Measurements from ENCODE around the gene AP2A2.

AP2A2 gene

GRCh38 chr11:1048375-1049070 lies 122.9 kb downstream of the AP2A2 start:
- no peak for DNase-seq (ENCODE audit: low spot score)
- no peak for TF ChIP-seq CTCF (IDR thresholded peaks at IDR 0.05; ENCODE audit: extremely low read depth, missing control alignments)

GRCh38 chr11:1049071-1049405 lies 123.4 kb downstream of the AP2A2 start:
- no peak for TF ChIP-seq CTCF (IDR thresholded peaks at IDR 0.05; ENCODE audit: extremely low read depth, missing control alignments)
- DNase-seq (ENCODE audit: low spot score): no peak

GRCh38 chr11:1049431-1049891 lies 123.8 kb downstream of the AP2A2 start:
- no peak for DNase-seq (ENCODE audit: low spot score)
- no peak for TF ChIP-seq CTCF (IDR thresholded peaks at IDR 0.05; ENCODE audit: extremely low read depth, missing control alignments)

- no peak for TF ChIP-seq CTCF (IDR thresholded peaks at IDR 0.05; ENCODE audit: extremely low read depth, missing control alignments)
- no peak for DNase-seq (ENCODE audit: low spot score)
Observed at GRCh38 chr11:1049911-1050580, 124.4 kb downstream of the AP2A2 start.

DNA sequence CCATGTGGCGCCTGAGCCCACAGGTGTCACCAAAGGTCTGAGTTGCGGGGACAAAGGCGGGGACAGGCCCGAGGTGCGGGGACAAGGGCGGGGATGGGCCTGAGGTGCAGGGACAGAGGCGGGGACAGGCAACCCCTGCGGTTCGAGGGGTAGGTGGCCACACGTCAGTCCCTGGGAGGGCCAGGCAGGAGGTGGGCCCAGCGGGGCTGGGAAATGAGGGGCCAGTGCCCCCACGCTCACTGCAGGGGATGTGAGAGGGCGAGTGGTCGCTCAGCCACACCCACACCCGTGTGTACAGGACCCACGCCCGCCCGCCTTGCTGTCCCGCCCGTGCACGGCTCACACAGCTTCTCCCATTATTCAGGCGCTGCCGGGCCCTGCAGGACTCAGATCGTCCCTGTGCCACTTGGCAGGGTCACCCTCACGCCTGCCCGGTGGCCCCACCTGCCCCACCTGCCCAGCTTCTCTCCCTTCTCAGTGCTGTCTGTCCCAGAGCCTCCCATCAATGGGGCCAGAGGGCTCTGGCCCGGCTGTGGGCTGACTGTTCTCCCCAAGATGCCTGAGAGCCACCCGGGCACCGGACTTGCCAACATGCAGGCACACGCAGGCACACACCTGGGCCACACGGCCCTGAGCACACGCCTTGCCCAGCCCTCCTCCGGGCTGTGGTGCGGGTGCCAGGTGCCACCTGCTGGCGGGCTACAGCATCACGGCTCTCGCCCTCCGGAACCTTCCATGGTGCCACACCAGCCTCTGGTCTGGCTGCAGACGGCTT lies 125.1 kb downstream of the AP2A2 start:
- DNase-seq (ENCODE audit: low spot score): peak; percentile 94
- peak; percentile 97 for TF ChIP-seq CTCF (IDR thresholded peaks at IDR 0.05; ENCODE audit: extremely low read depth, missing control alignments)

GRCh38 chr11:1051356-1052132 lies 125.9 kb downstream of the AP2A2 start:
- no peak for DNase-seq (ENCODE audit: low spot score)
- no peak for TF ChIP-seq CTCF (IDR thresholded peaks at IDR 0.05; ENCODE audit: extremely low read depth, missing control alignments)
